Loucy (cell line): ENCODE results near the gene SERF2.
"Not testable (repeated sequence)": the region's sequence is repeated elsewhere in the genome, so short reads cannot be mapped to it uniquely, and the experiment has no call there.

Source experiments
- H2AFZ ChIP-seq: fragments of 200-600 bp; sonication (generic); 2 replicates; pipeline ENCODE4 v1.6.0; 2016; ENCODE audit warnings: antibody characterized with exemption, mild to moderate bottlenecking, low read length, moderate library complexity
- H3F3A ChIP-seq: fragments of 200-600 bp; 2 replicates; pipeline ENCODE4 v1.6.0; 2016; ENCODE audit warnings: antibody characterized with exemption, low read depth, mild to moderate bottlenecking
- H3K27me3 ChIP-seq: fragments of 200-600 bp; sonication (generic); 2 replicates; pipeline ENCODE4 v1.6.1; 2014; ENCODE audit warnings: low read length, mild to moderate bottlenecking; ENCODE audit not compliant: insufficient read depth, poor library complexity, severe bottlenecking
- H3K36me3 ChIP-seq: fragments of 200-600 bp; sonication (generic); 2 replicates; pipeline ENCODE4 v1.6.1; 2016; ENCODE audit warnings: low read length; ENCODE audit not compliant: insufficient read depth
- H3K4me1 ChIP-seq: fragments of 200-600 bp; sonication (generic); 2 replicates; pipeline ENCODE4 v1.5.1; 2014; ENCODE audit warnings: low read length, mild to moderate bottlenecking; ENCODE audit not compliant: insufficient read depth, poor library complexity, severe bottlenecking
- H3K4me2 ChIP-seq: fragments of 200-600 bp; sonication (generic); 2 replicates; pipeline ENCODE4 v1.6.0; 2014; ENCODE audit warnings: antibody characterized with exemption, low read length, low read depth, mild to moderate bottlenecking; ENCODE audit not compliant: poor library complexity, severe bottlenecking
- H3K4me3 ChIP-seq: fragments of 200-600 bp; sonication (generic); 2 replicates; pipeline ENCODE4 v1.5.1; 2014; ENCODE audit warnings: low read length, mild to moderate bottlenecking, mixed read lengths; ENCODE audit not compliant: poor library complexity, severe bottlenecking
- H3K79me2 ChIP-seq: fragments of 200-600 bp; sonication (generic); 2 replicates; pipeline ENCODE4 v1.6.1; 2014; ENCODE audit warnings: low read length; ENCODE audit not compliant: insufficient read depth
- H3K9ac ChIP-seq: fragments of 200-600 bp; sonication (generic); 2 replicates; pipeline ENCODE4 v1.6.0; 2014; ENCODE audit warnings: mild to moderate bottlenecking, low read depth, low read length, moderate library complexity; ENCODE audit not compliant: poor library complexity, severe bottlenecking
- H3K9me2 ChIP-seq: fragments of 200-600 bp; sonication (generic); replicated peaks from 2 replicates; pipeline ENCODE4 v1.6.1; 2016; ENCODE audit warnings: low read depth, low read length, mixed read lengths
- H3K9me3 ChIP-seq: fragments of 200-600 bp; sonication (generic); 2 replicates; pipeline ENCODE4 v1.6.1; 2014; ENCODE audit warnings: mild to moderate bottlenecking, antibody characterized with exemption, low read length, low read depth; ENCODE audit not compliant: insufficient read depth
- H4K20me1 ChIP-seq: fragments of 200-600 bp; sonication (generic); 2 replicates; pipeline ENCODE4 v1.6.0; 2014; ENCODE audit warnings: antibody characterized with exemption, low read length, mild to moderate bottlenecking; ENCODE audit not compliant: insufficient read depth, poor library complexity, severe bottlenecking
- CTCF ChIP-seq: fragments of 200-600 bp; sonication (generic); conservative IDR thresholded peaks from 2 replicates; pipeline ENCODE4 v1.5.1; 2014; ENCODE audit warnings: mild to moderate bottlenecking, antibody characterized with exemption, low read length
- EZH2phosphoT487 ChIP-seq: fragments of 200-600 bp; IDR thresholded peaks from 2 replicates; pipeline ENCODE4 v1.6.1; 2018; ENCODE audit warnings: antibody characterized with exemption, mild to moderate bottlenecking, moderate library complexity, borderline replicate concordance

Gene SERF2

GRCh38 chr15:43826508-43827341, 34.6 kb downstream of the SERF2 start, which contains the start of gene WDR76:
TSS of gene WDR76 (plus strand) at chr15:43827002. CDS start at chr15:43827033, 31 bp downstream.
- Histone ChIP-seq H4K20me1 (peaks cover 11% of the 10 kb centered on the region), H3K9me2 (no peaks in the 10 kb centered on the region), H3K27me3 (no peaks in the 10 kb centered on the region), H3K4me1 (peaks cover 54% of the 10 kb centered on the region), H3K36me3 (no peaks in the 10 kb centered on the region), H3K4me2 (peak within 1 kb of the TSS; percentile 75), H3K79me2 (peaks cover 87% of the 10 kb centered on the region), H3F3A (no peaks in the 10 kb centered on the region), H2AFZ (peak within 1 kb of the TSS; percentile 99), H3K9me3 (no peaks in the 10 kb centered on the region), H3K4me3 (peak within 1 kb of the TSS; percentile 96), H3K9ac (peak within 1 kb of the TSS; percentile 88)
- TF ChIP-seq CTCF (no peak), EZH2phosphoT487 (no peak)

- Histone ChIP-seq H3K9me3 (no peaks in the 10 kb centered on the region), H3K27me3 (no peaks in the 10 kb centered on the region), H3K9me2 (no peaks in the 10 kb centered on the region), H3K36me3 (no peaks in the 10 kb centered on the region), H3K4me2 (peak overlapping the region; percentile 75), H3K9ac (peak overlapping the region; percentile 88), H2AFZ (peak overlapping the region; percentile 34; the same call in 1 of the 2 replicates), H3K4me1 (peaks cover 53% of the 10 kb centered on the region), H4K20me1 (peaks cover 6% of the 10 kb centered on the region), H3K79me2 (peaks cover 88% of the 10 kb centered on the region), H3F3A (no peaks in the 10 kb centered on the region), H3K4me3 (peak overlapping the region; percentile 86)
- no peak for TF ChIP-seq CTCF
- TF ChIP-seq EZH2phosphoT487 = no peak
These were observed 36.0 kb downstream of the SERF2 start for GRCh38 chr15:43828061-43828657.

DNA sequence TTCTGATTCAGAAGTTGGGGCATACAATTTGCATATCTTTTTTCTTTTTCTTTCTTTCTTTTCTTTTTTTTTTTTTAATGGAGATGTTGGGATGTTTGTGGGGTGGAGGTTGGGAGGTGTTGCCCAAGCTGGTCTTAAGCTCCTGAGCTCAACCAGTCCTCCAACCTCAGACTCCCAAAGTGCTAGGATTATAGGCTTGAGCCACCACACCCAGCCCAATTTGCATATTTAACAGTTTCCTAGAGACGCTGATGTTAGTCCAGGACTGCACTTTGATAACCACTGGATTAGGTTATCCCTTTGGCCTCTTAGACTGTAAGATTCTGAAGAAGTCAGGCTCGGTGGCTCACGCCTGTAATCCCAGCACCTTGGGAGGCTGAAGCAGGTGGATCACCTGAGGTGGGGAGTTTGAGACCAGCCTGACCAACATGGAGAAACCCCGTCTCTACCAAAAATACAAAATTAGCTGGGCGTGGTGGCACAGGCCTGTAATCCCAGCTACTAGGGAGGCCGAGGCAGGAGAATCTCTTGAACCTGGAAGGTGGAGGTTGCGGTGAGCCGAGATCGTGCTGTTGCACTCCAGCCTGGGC, 37.9 kb downstream of the SERF2 start:
- not testable (repeated sequence) for H3K9me2 ChIP-seq, H3F3A ChIP-seq, H4K20me1 ChIP-seq, H3K27me3 ChIP-seq, H2AFZ ChIP-seq, H3K36me3 ChIP-seq, H3K9me3 ChIP-seq
- H3K4me1 ChIP-seq = peaks cover 44% of the 10 kb centered on the region
- H3K9ac ChIP-seq = peak overlapping the region; percentile 88
- H3K4me2 ChIP-seq = peak overlapping the region; percentile 75
- peak overlapping the region; percentile 86 for H3K4me3 ChIP-seq
- H3K79me2 ChIP-seq = peaks cover 92% of the 10 kb centered on the region

- H3K4me1 ChIP-seq = peaks cover 37% of the 10 kb centered on the region
- not testable (repeated sequence) for H3K9me3 ChIP-seq, H3F3A ChIP-seq, H3K36me3 ChIP-seq, H4K20me1 ChIP-seq, H3K9me2 ChIP-seq, H3K27me3 ChIP-seq, H2AFZ ChIP-seq
- peak overlapping the region; percentile 75 for H3K4me2 ChIP-seq
- peak overlapping the region; percentile 86 for H3K4me3 ChIP-seq
- H3K9ac ChIP-seq = peak overlapping the region; percentile 63
- peaks cover 90% of the 10 kb centered on the region for H3K79me2 ChIP-seq
These were observed 38.7 kb downstream of the SERF2 start for GRCh38 chr15:43830691-43831275.

GRCh38 chr15:43831519-43832052, 39.5 kb downstream of the SERF2 start:
- H4K20me1 ChIP-seq, H3K9me2 ChIP-seq, H3K27me3 ChIP-seq, H2AFZ ChIP-seq, H3F3A ChIP-seq, H3K9me3 ChIP-seq: not testable (repeated sequence)
- peak overlapping the region; percentile 86 for H3K4me3 ChIP-seq
- peak overlapping the region; percentile 75 for H3K4me2 ChIP-seq
- peaks cover 88% of the 10 kb centered on the region for H3K79me2 ChIP-seq
- peak overlapping the region; percentile 63 for H3K9ac ChIP-seq
- H3K4me1 ChIP-seq = peaks cover 31% of the 10 kb centered on the region
- peaks cover 15% of the 10 kb centered on the region; the same call in 1 of the 2 replicates for H3K36me3 ChIP-seq
